B cell (primary cell): ENCODE measurements around the gene RHBDF1. TPM values are rescaled to one million over a fixed set of nuclear protein-coding genes. Genes with fewer than 3 reads are reported as not detected.

Source experiments
- ATAC-seq: fragments of 200-7000 bp; cut with Tn5 transposase; one replicate; pipeline ENCODE4 v1.10.0; 2021; ENCODE audit warnings: low read depth, mild to moderate bottlenecking, moderate number of reproducible peaks, moderate library complexity
- CTCF ChIA-PET: fragments of 350-600 bp; sonication (Branson Sonifier 250); formaldehyde crosslinking; loops from one replicate; lab custom pipeline; 2021; ENCODE audit warnings: antibody characterized with exemption, inconsistent platforms; lab: Charles Lee
- POLR2A ChIA-PET: fragments of 350-600 bp; sonication (Branson Sonifier 250); formaldehyde crosslinking; loops from one replicate; lab custom pipeline; 2021; ENCODE audit warnings: antibody characterized with exemption; lab: Charles Lee
- DNase-seq: peaks from one replicate; pipeline ENCODE4 v3.0.0; 2013
- H2AFZ ChIP-seq: 2 replicates; pipeline ENCODE4 v1.6.1; 2012; ENCODE audit warnings: mild to moderate bottlenecking, low read depth, low read length; ENCODE audit not compliant: insufficient read depth, poor library complexity, severe bottlenecking
- H3K27ac ChIP-seq, 2 donors: 1 replicate in 1 of 2; 2 replicates in 1 of 2; pipeline ENCODE4 v1.5.1; 2012 to 2013; ENCODE audit warnings: low read length in 2 of 2, mild to moderate bottlenecking in 2 of 2, moderate library complexity in 1 of 2
- H3K27me3 ChIP-seq, 4 experiments: fragments of 200-600 bp in 1 of 4; sonication (generic) in 1 of 4; replicated peaks in 1 of 4; 1 replicate in 2 of 4; 2 replicates in 2 of 4; pipeline versions ENCODE4 v1.6.1 to v1.7.0; 2013 to 2016; ENCODE audit warnings: low read length in 3 of 4, mild to moderate bottlenecking in 2 of 4, mixed read lengths in 1 of 4, moderate library complexity in 1 of 4; ENCODE audit not compliant: insufficient read depth in 4 of 4, control insufficient read depth in 3 of 4; ENCODE audit errors: control extremely low read depth in 1 of 4
- H3K36me3 ChIP-seq, 2 experiments: replicated peaks in 1 of 2; 1 replicate in 1 of 2; 2 replicates in 1 of 2; pipeline versions ENCODE4 v1.6.1 to v1.7.1; 2013; ENCODE audit warnings: low read length in 1 of 2; ENCODE audit not compliant: insufficient read depth in 2 of 2, control insufficient read depth in 1 of 2; ENCODE audit errors: control extremely low read depth in 1 of 2, extremely low read depth in 1 of 2
- H3K4me1 ChIP-seq, 2 donors: fragments of 200-600 bp in 1 of 2; sonication (generic) in 1 of 2; 1 replicate in 1 of 2; 2 replicates in 1 of 2; pipeline versions ENCODE4 v1.5.1 to v1.6.1; 2013 to 2017; ENCODE audit warnings: low read length in 2 of 2; ENCODE audit not compliant: control insufficient read depth in 2 of 2, insufficient read depth in 2 of 2
- H3K4me2 ChIP-seq: replicated peaks from 2 replicates; pipeline ENCODE3; 2012; ENCODE audit warnings: mild to moderate bottlenecking, low read depth, low read length; ENCODE audit not compliant: poor library complexity, severe bottlenecking
- H3K4me3 ChIP-seq, 5 experiments: fragments of 200-600 bp in 1 of 5; sonication (generic) in 1 of 5; 1 replicate in 3 of 5; 2 replicates in 2 of 5; pipeline versions ENCODE4 v1.5.1 to v1.7.0; 2011 to 2016; ENCODE audit warnings: low read length in 4 of 5, mild to moderate bottlenecking in 4 of 5, low read depth in 2 of 5, control low read depth in 1 of 5, moderate library complexity in 1 of 5; ENCODE audit not compliant: insufficient read depth in 1 of 5; ENCODE audit errors: control extremely low read depth in 1 of 5, extremely low read depth in 1 of 5
- H3K79me2 ChIP-seq: fragments of 200-600 bp; sonication (generic); one replicate; pipeline ENCODE4 v1.6.0; 2016; ENCODE audit warnings: low read length; ENCODE audit not compliant: control insufficient read depth, insufficient read depth
- H3K9ac ChIP-seq: fragments of 200-600 bp; sonication (generic); 2 replicates; pipeline ENCODE4 v1.6.1; 2017; ENCODE audit warnings: mild to moderate bottlenecking, low read length, moderate library complexity
- H3K9me3 ChIP-seq, 3 donors: one replicate each; pipeline versions ENCODE4 v1.6.1 to v1.7.1; 2013; ENCODE audit warnings: low read length in 2 of 3; ENCODE audit not compliant: control insufficient read depth in 2 of 3, insufficient read depth in 1 of 3; ENCODE audit errors: control extremely low read depth in 1 of 3
- H4K20me1 ChIP-seq: 2 replicates; pipeline ENCODE4 v1.6.0; 2012; ENCODE audit warnings: mild to moderate bottlenecking, low read length; ENCODE audit not compliant: insufficient read depth, control insufficient read depth, poor library complexity, severe bottlenecking
- H3K27ac Mint-ChIP-seq: one replicate; pipeline ENCODE4 v1.8.0; 2021; ENCODE audit warnings: mixed read lengths
- H3K27me3 Mint-ChIP-seq: one replicate; pipeline ENCODE4 v1.8.0; 2021; ENCODE audit warnings: mixed read lengths
- H3K4me1 Mint-ChIP-seq: one replicate; pipeline ENCODE4 v1.8.0; 2021; ENCODE audit warnings: mixed read lengths
- H3K4me3 Mint-ChIP-seq: one replicate; pipeline ENCODE4 v1.8.0; 2021; ENCODE audit warnings: mixed read lengths
- H3K9me3 Mint-ChIP-seq: one replicate; pipeline ENCODE4 v1.8.0; 2022; ENCODE audit warnings: mixed read lengths; ENCODE audit not compliant: insufficient read depth
- EZH2 ChIP-seq: IDR thresholded peaks from 2 replicates; pipeline ENCODE4 v1.6.1; 2012; ENCODE audit warnings: borderline replicate concordance, low read depth, mild to moderate bottlenecking, moderate library complexity, low read length; ENCODE audit not compliant: insufficient read depth, poor library complexity, severe bottlenecking
- WGBS: methylation state at CpG from one replicate; pipeline ENCODE4 v1.1.5; 2013; ENCODE audit warnings: missing lambda C conversion rate; ENCODE audit not compliant: insufficient coverage; 5-methylcytosine and 5-hydroxymethylcytosine counted together
- intact Hi-C: fragments of 100-400 bp; cut with micrococcal nuclease; formaldehyde crosslinking; loops from one replicate; pipeline ENCODE4 v1.10.0; 2022
- polyA plus RNA-seq: library from polyadenylated mRNA; depleted of rRNA; stranded (reverse); fragments of >200 nt; gene quantifications from 2 replicates; pipeline ENCODE4 v1.2.3, GENCODE V29; 2012
- total RNA-seq, 2 donors: library from RNA; stranded (reverse); fragments of 120-200 nt in 1 of 2; gene quantifications; 1 replicate in 1 of 2; 2 replicates in 1 of 2; pipeline versions ENCODE4 v1.2.3 to v1.2.4, GENCODE V29; 2013 to 2022
- TF ChIP-seq, protein P1 (sequence below): fragments of 200-600 bp; IDR thresholded peaks from one replicate; pipeline ENCODE4 v1.8.0; 2022; ENCODE audit warnings: antibody characterized with exemption, mild to moderate bottlenecking

RHBDF1 gene
- total and polyA plus RNA-seq, 2 donors (not counting 1 experiment from before 2014, with no cell fraction given): 0.42 to 0.76 TPM

DNA sequence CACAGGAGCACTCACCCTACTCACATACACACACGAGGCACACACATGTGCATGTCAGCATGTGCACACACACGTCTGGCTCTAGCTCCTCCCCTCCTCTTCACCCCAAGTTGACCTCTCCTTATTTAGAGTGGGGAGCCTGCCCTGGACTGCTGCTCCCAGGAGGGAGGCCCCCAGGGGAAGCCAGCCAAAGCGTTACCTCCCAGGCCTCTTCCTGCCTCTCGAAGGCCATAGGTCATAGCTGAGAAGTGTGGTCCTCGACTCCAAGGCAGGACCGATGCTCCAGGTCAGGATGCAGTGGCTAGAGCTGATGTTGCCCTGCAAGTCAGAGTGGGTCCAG lies 37.8 kb downstream of the RHBDF1 start:
- H3K27ac Mint-ChIP-seq: peak overlapping the region; percentile 94
- H3K4me3 ChIP-seq: peak overlapping the region; percentile 54 to 74 (median 70)

More for the DNA sequence above, 37.8 kb downstream of the RHBDF1 start:
- TF ChIP-seq EZH2: no peak
- TF ChIP-seq, protein P1, sequence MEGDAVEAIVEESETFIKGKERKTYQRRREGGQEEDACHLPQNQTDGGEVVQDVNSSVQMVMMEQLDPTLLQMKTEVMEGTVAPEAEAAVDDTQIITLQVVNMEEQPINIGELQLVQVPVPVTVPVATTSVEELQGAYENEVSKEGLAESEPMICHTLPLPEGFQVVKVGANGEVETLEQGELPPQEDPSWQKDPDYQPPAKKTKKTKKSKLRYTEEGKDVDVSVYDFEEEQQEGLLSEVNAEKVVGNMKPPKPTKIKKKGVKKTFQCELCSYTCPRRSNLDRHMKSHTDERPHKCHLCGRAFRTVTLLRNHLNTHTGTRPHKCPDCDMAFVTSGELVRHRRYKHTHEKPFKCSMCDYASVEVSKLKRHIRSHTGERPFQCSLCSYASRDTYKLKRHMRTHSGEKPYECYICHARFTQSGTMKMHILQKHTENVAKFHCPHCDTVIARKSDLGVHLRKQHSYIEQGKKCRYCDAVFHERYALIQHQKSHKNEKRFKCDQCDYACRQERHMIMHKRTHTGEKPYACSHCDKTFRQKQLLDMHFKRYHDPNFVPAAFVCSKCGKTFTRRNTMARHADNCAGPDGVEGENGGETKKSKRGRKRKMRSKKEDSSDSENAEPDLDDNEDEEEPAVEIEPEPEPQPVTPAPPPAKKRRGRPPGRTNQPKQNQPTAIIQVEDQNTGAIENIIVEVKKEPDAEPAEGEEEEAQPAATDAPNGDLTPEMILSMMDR: no peak
- Histone ChIP-seq H3K36me3 (no peaks in the 10 kb centered on the region), H3K79me2 (peaks cover 46% of the 10 kb centered on the region), H3K9me3 (no peaks in the 10 kb centered on the region), H2AFZ (peak overlapping the region; percentile 42), H3K27me3 (no peaks in the 10 kb centered on the region), H3K27ac (peak overlapping the region; percentile 91 to 99), H3K9ac (peak overlapping the region; percentile 73), H4K20me1 (no peaks in the 10 kb centered on the region), H3K4me1 (peaks cover 61 to 68% of the 10 kb centered on the region in 2 donors), H3K4me2 (peak overlapping the region; percentile 89)
- H3K4me1 Mint-ChIP-seq: peaks cover 70% of the 10 kb centered on the region
- H3K9me3 Mint-ChIP-seq: no peaks in the 10 kb centered on the region
- CTCF ChIA-PET: interaction anchor here (1.4 to 1.9 kb wide), 3 partner anchors 19 to 72 kb away, joined by 5 to 8 read pairs (median 6); partner anchors contain the start of genes POLR3K and SNRNP25
- H3K27me3 Mint-ChIP-seq: no peaks in the 10 kb centered on the region
- POLR2A ChIA-PET: interaction anchor here (0.7 to 1.6 kb wide), 2 partner anchors 15 to 19 kb away, joined by 3 to 5 read pairs; partner anchors contain the start of genes POLR3K and SNRNP25
- peak overlapping the region; percentile 92 for H3K4me3 Mint-ChIP-seq
- peak; percentile 5 for ATAC-seq
- 13% methylated on average over 6 of the region's 6 CpGs for WGBS
- DNase-seq: no peak
- intact Hi-C loops: no loop called here
